ENCODE results near the gene FBLN1.

DNA sequence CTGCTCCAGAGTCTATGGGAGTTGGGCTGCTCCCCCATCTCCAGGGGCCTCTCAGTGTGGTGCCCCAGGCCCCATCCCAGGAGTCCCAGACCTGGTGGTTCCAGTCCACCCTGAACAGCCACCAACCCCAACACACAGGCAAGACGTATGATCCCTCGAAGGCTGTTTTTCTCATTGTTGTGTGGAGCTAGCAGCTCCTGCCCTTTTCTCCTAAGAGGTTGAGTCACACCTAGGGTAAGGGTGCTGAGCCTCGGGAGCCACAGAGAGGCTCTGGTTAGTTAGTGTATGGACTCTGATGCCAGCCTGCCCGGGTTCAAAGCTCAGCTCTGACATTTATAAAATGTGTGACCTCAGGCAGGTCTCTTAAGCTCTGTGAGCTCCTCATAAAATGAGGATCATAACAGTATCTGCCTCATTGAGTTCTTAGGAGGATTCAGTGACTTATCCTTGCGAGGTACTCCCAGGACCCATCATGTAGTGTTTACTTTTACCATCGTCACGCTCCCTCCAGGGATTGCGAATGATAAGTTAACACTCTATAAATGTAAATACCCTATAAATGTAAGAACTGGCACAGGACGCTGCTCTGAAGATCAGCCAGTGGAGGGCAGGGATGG, 47.2 kb downstream of the FBLN1 start:
- TF ChIP-seq, protein P1, sequence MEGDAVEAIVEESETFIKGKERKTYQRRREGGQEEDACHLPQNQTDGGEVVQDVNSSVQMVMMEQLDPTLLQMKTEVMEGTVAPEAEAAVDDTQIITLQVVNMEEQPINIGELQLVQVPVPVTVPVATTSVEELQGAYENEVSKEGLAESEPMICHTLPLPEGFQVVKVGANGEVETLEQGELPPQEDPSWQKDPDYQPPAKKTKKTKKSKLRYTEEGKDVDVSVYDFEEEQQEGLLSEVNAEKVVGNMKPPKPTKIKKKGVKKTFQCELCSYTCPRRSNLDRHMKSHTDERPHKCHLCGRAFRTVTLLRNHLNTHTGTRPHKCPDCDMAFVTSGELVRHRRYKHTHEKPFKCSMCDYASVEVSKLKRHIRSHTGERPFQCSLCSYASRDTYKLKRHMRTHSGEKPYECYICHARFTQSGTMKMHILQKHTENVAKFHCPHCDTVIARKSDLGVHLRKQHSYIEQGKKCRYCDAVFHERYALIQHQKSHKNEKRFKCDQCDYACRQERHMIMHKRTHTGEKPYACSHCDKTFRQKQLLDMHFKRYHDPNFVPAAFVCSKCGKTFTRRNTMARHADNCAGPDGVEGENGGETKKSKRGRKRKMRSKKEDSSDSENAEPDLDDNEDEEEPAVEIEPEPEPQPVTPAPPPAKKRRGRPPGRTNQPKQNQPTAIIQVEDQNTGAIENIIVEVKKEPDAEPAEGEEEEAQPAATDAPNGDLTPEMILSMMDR (conservative IDR thresholded peaks at IDR 0.05): no peak
- no peak for TF ChIP-seq EZH2 (IDR thresholded peaks at IDR 0.05; ENCODE audit: low read depth)

Measured in PC-9 (cell line).